NCI-H187 treated with DMSO at 0.1 percent for 48 hours (cell line): ENCODE results near the gene SOX6.
"Not testable (repeated sequence)": the region's sequence is repeated elsewhere in the genome, so short reads cannot be mapped to it uniquely, and the experiment has no call there.

ENCODE experiments used
- DNase-seq: peaks from one replicate; lab custom pipeline; 2025; lab: John Stamatoyannopoulos, UW

SOX6 gene

GRCh38 chr11:15929371-15929901, 426.9 kb downstream of the SOX6 start:
- DNase-seq: no peak

- no peak for DNase-seq
Observed at GRCh38 chr11:15927864-15928217, 428.5 kb downstream of the SOX6 start.

GRCh38 chr11:15927196-15927863, 429.0 kb downstream of the SOX6 start:
- no peak for DNase-seq

GRCh38 chr11:15926071-15926470, 430.3 kb downstream of the SOX6 start:
- no peak for DNase-seq

- DNase-seq: no peak
Observed at GRCh38 chr11:15923183-15923582, 433.2 kb downstream of the SOX6 start.

- not testable (repeated sequence) for DNase-seq
Observed at GRCh38 chr11:15922745-15923144, 433.6 kb downstream of the SOX6 start.

GRCh38 chr11:15920856-15921629, 435.3 kb downstream of the SOX6 start:
- no peak for DNase-seq

- no peak for DNase-seq
Observed at GRCh38 chr11:15918674-15919073, 437.7 kb downstream of the SOX6 start.

- DNase-seq: peak; percentile 60
Observed at GRCh38 chr11:15918212-15918611, 438.1 kb downstream of the SOX6 start.
